H9 (cell line): Measurements from ENCODE around the gene SPRR2F. TPM values are rescaled to one million over a fixed set of nuclear protein-coding genes. Genes with fewer than 3 reads are reported as not detected.

Experiments used
- DNase-seq: peaks from one replicate; pipeline ENCODE4 v3.0.0-alpha.2; 2017
- H2AFZ ChIP-seq: one replicate; pipeline ENCODE4 v1.6.1; 2013; ENCODE audit warnings: mild to moderate bottlenecking, low read length, control low read depth, moderate library complexity
- H2AK5ac ChIP-seq: 2 replicates; pipeline ENCODE4 v1.6.1; 2013; ENCODE audit warnings: low read length, control low read depth, mixed read lengths; ENCODE audit not compliant: insufficient read length
- H2BK120ac ChIP-seq: one replicate; pipeline ENCODE4 v1.6.1; 2013; ENCODE audit warnings: low read depth, mild to moderate bottlenecking, low read length, control low read depth, inconsistent platforms; ENCODE audit not compliant: poor library complexity, severe bottlenecking
- H2BK12ac ChIP-seq: 2 replicates; pipeline ENCODE4 v1.6.1; 2013; ENCODE audit warnings: low read length, control low read depth, mixed read lengths, low read depth; ENCODE audit not compliant: insufficient read length
- H2BK15ac ChIP-seq: 2 replicates; pipeline ENCODE4 v1.6.1; 2013; ENCODE audit warnings: low read depth, low read length, control low read depth
- H2BK20ac ChIP-seq: one replicate; pipeline ENCODE4 v1.6.1; 2013; ENCODE audit warnings: low read depth, mild to moderate bottlenecking, low read length, control low read depth, inconsistent platforms; ENCODE audit not compliant: poor library complexity, severe bottlenecking
- H2BK5ac ChIP-seq: 2 replicates; pipeline ENCODE4 v1.6.1; 2013; ENCODE audit warnings: low read length, control low read depth, mixed read lengths; ENCODE audit not compliant: insufficient read length
- H3K14ac ChIP-seq: 2 replicates; pipeline ENCODE4 v1.6.1; 2013; ENCODE audit warnings: low read length, control low read depth; ENCODE audit not compliant: insufficient read depth
- H3K18ac ChIP-seq: 2 replicates; pipeline ENCODE4 v1.6.1; 2013; ENCODE audit warnings: low read depth, mild to moderate bottlenecking, mixed read lengths, low read length, control low read depth; ENCODE audit not compliant: insufficient read length
- H3K23ac ChIP-seq: 2 replicates; pipeline ENCODE4 v1.6.1; 2013; ENCODE audit warnings: low read length, control low read depth, mixed read lengths, low read depth; ENCODE audit not compliant: insufficient read length
- H3K23me2 ChIP-seq: 2 replicates; pipeline ENCODE4 v1.6.1; 2013; ENCODE audit warnings: low read depth, mild to moderate bottlenecking, mixed read lengths, low read length, control low read depth; ENCODE audit not compliant: insufficient read length, poor library complexity, severe bottlenecking
- H3K27ac ChIP-seq: 2 replicates; pipeline ENCODE4 v1.5.1; 2013; ENCODE audit warnings: low read length, control low read depth, mixed read lengths, low read depth; ENCODE audit not compliant: insufficient read length
- H3K27me3 ChIP-seq: 2 replicates; pipeline ENCODE4 v1.6.1; 2013; ENCODE audit warnings: low read length, control low read depth, inconsistent platforms; ENCODE audit not compliant: insufficient read depth
- H3K4ac ChIP-seq: 2 replicates; pipeline ENCODE4 v1.6.1; 2013; ENCODE audit warnings: low read depth, mild to moderate bottlenecking, control low read depth, inconsistent platforms, low read length, moderate library complexity
- H3K4me1 ChIP-seq: 2 replicates; pipeline ENCODE4 v1.6.1; 2013; ENCODE audit warnings: low read length, control low read depth, inconsistent platforms; ENCODE audit not compliant: insufficient read depth
- H3K4me2 ChIP-seq: 2 replicates; pipeline ENCODE4 v1.6.1; 2013; ENCODE audit warnings: low read length, control low read depth, mixed read lengths; ENCODE audit not compliant: insufficient read length, insufficient read depth
- H3K56ac ChIP-seq: 2 replicates; pipeline ENCODE4 v1.6.1; 2013; ENCODE audit warnings: low read depth, mild to moderate bottlenecking, mixed read lengths, low read length, control low read depth; ENCODE audit not compliant: insufficient read length
- H3K79me1 ChIP-seq: 2 replicates; pipeline ENCODE4 v1.6.1; 2013; ENCODE audit warnings: low read depth, mild to moderate bottlenecking, moderate library complexity, low read length, control low read depth, inconsistent platforms; ENCODE audit not compliant: insufficient read depth, poor library complexity, severe bottlenecking
- H3K79me2 ChIP-seq: 2 replicates; pipeline ENCODE4 v1.6.1; 2013; ENCODE audit warnings: low read length, control low read depth, inconsistent platforms; ENCODE audit not compliant: insufficient read depth
- H3K9ac ChIP-seq: 2 replicates; pipeline ENCODE4 v1.6.1; 2013; ENCODE audit warnings: low read length, control low read depth, mixed read lengths; ENCODE audit not compliant: insufficient read length; ENCODE audit errors: extremely low read depth
- H3K9me3 ChIP-seq: one replicate; pipeline ENCODE4 v1.6.1; 2013; ENCODE audit warnings: low read depth, low read length, inconsistent platforms; ENCODE audit not compliant: control insufficient read depth
- H3T11ph ChIP-seq: one replicate; pipeline ENCODE4 v1.6.1; 2013; ENCODE audit warnings: mild to moderate bottlenecking, low read length, control low read depth, inconsistent platforms
- H4K20me1 ChIP-seq: one replicate; pipeline ENCODE4 v1.6.1; 2013; ENCODE audit not compliant: control insufficient read depth, insufficient read length, insufficient read depth
- H4K5ac ChIP-seq: 2 replicates; pipeline ENCODE4 v1.6.1; 2013; ENCODE audit warnings: low read depth, mild to moderate bottlenecking, mixed read lengths, low read length, control low read depth; ENCODE audit not compliant: insufficient read length
- H4K8ac ChIP-seq: replicated peaks from 2 replicates; pipeline ENCODE4 v1.6.1; 2013; ENCODE audit warnings: low read length, control low read depth, mixed read lengths, low read depth; ENCODE audit not compliant: insufficient read length
- H4K91ac ChIP-seq: 2 replicates; pipeline ENCODE4 v1.6.1; 2013; ENCODE audit warnings: low read depth, mild to moderate bottlenecking, moderate library complexity, mixed read lengths, low read length, control low read depth; ENCODE audit not compliant: insufficient read length
- H3K27ac Mint-ChIP-seq, 3 experiments: 2 replicates in 2 of 3; 3 replicates in 1 of 3; pipeline ENCODE4 v1.8.0; 2020 to 2021; ENCODE audit warnings: mixed read lengths in 3 of 3, mild to moderate bottlenecking in 1 of 3, moderate library complexity in 1 of 3
- H3K27me3 Mint-ChIP-seq: 2 replicates; pipeline ENCODE4 v1.8.0; 2021; ENCODE audit warnings: low read depth, mild to moderate bottlenecking, moderate library complexity, mixed read lengths
- H3K36me3 Mint-ChIP-seq, 3 experiments: 2 replicates in 2 of 3; 3 replicates in 1 of 3; pipeline ENCODE4 v1.8.0; 2020 to 2021; ENCODE audit warnings: low read depth in 3 of 3, mixed read lengths in 3 of 3; ENCODE audit not compliant: insufficient read depth in 1 of 3
- H3K4me1 Mint-ChIP-seq, 2 experiments: 2 replicates each; pipeline ENCODE4 v1.8.0; 2020; ENCODE audit warnings: mixed read lengths in 2 of 2
- H3K4me3 Mint-ChIP-seq, 2 experiments: 2 replicates in 1 of 2; 3 replicates in 1 of 2; pipeline ENCODE4 v1.8.0; 2020 to 2021; ENCODE audit warnings: mild to moderate bottlenecking in 2 of 2, mixed read lengths in 2 of 2, moderate library complexity in 1 of 2
- H3K9me3 Mint-ChIP-seq, 2 experiments: 2 replicates in 1 of 2; 3 replicates in 1 of 2; pipeline ENCODE4 v1.8.0; 2020; ENCODE audit warnings: mild to moderate bottlenecking in 2 of 2, mixed read lengths in 2 of 2, moderate library complexity in 1 of 2
- WGBS: extraction: QIAGEN DNeasy Blood & Tissue Kit; methylation state at CpG from one replicate; pipeline ENCODE4 v1.1.7; 2013; ENCODE audit warnings: missing lambda C conversion rate, low lambda C conversion rate, mixed read lengths; ENCODE audit not compliant: insufficient read length; ENCODE audit errors: extremely low coverage; 5-methylcytosine and 5-hydroxymethylcytosine counted together
- total RNA-seq: library from RNA; stranded (reverse); gene quantifications from 2 replicates; pipeline ENCODE4 v1.2.1, GENCODE V29; 2021
- TF ChIP-seq, protein P1 (sequence below): fragments of 200-600 bp; sonication (generic); conservative IDR thresholded peaks from 3 replicates; pipeline ENCODE4 v1.8.0; 2021; ENCODE audit warnings: antibody characterized with exemption, mild to moderate bottlenecking

SPRR2F gene
- total RNA-seq, 1 experiment from 2014 or later = not detected

DNA sequence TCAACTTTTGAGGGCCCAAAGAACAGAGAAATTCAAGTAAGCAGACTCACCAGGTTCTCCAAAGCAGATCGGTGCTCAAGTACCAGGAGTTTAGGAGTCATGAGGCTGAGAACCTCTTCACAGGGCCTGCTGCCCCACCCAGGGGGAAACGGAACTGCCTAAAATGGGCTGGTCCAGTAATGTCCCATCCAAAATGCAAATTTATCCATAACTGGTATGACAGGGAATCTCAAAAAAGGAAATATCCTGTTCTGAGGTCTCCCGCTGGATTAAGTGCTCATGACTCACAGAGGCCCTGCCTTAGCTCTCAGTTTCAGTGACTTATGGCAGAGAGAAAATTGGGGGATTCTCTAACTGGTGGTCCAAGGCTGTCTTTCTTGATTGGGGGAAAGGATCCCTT, 28.1 kb upstream of the SPRR2F start:
- Histone ChIP-seq H3K56ac (no peak overlapping the region), H3K23me2 (no peaks in the 10 kb centered on the region), H4K5ac (no peak overlapping the region), H2BK12ac (no peak overlapping the region), H3T11ph (no peak overlapping the region), H3K79me2 (no peaks in the 10 kb centered on the region), H3K18ac (no peak overlapping the region), H3K14ac (no peak overlapping the region), H2AK5ac (no peak overlapping the region), H3K9me3 (no peaks in the 10 kb centered on the region), H2BK15ac (no peak overlapping the region), H2BK20ac (no peak overlapping the region), H2AFZ (no peak overlapping the region), H3K27me3 (no peaks in the 10 kb centered on the region), H4K91ac (no peak overlapping the region), H3K27ac (no peak overlapping the region), H3K4me1 (no peaks in the 10 kb centered on the region), H3K9ac (no peak overlapping the region), H4K8ac (no peak overlapping the region), H3K4ac (no peak overlapping the region), H3K79me1 (no peaks in the 10 kb centered on the region), H2BK5ac (no peak overlapping the region), H4K20me1 (peaks cover 2% of the 10 kb centered on the region), H3K23ac (no peak overlapping the region), H3K4me2 (no peak overlapping the region), H2BK120ac (no peak overlapping the region)
- no peak overlapping the region for H3K27ac Mint-ChIP-seq
- WGBS = no CpG with 5 or more reads among the region's 3 CpGs
- DNase-seq = no peak
- H3K4me3 Mint-ChIP-seq = no peak overlapping the region
- H3K4me1 Mint-ChIP-seq = peaks cover 0 to 2% of the 10 kb centered on the region in 2 experiments; a peak in 1 of 4 replicates
- TF ChIP-seq, protein P1, sequence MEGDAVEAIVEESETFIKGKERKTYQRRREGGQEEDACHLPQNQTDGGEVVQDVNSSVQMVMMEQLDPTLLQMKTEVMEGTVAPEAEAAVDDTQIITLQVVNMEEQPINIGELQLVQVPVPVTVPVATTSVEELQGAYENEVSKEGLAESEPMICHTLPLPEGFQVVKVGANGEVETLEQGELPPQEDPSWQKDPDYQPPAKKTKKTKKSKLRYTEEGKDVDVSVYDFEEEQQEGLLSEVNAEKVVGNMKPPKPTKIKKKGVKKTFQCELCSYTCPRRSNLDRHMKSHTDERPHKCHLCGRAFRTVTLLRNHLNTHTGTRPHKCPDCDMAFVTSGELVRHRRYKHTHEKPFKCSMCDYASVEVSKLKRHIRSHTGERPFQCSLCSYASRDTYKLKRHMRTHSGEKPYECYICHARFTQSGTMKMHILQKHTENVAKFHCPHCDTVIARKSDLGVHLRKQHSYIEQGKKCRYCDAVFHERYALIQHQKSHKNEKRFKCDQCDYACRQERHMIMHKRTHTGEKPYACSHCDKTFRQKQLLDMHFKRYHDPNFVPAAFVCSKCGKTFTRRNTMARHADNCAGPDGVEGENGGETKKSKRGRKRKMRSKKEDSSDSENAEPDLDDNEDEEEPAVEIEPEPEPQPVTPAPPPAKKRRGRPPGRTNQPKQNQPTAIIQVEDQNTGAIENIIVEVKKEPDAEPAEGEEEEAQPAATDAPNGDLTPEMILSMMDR = no peak
- peaks cover 0 to 6% (median 3%) of the 10 kb centered on the region in 3 experiments; a peak in 2 of 7 replicates for H3K36me3 Mint-ChIP-seq
- H3K9me3 Mint-ChIP-seq = no peaks in the 10 kb centered on the region; a peak in 1 of 5 replicates
- H3K27me3 Mint-ChIP-seq = no peaks in the 10 kb centered on the region; the same call in 1 of the 2 replicates
